Prostate gland (tissue), 2 donors: ENCODE data around the gene NTRK2. TPM values are rescaled to one million over a fixed set of nuclear protein-coding genes. Genes with fewer than 3 reads are reported as not detected.
A peak's percentile ranks its signal among the peaks of the same experiment; 100 is the strongest.

Experiments used
- DNase-seq: peaks from one replicate; pipeline ENCODE4 v3.0.0-alpha.2; 2019; ENCODE audit warnings: low spot score
- H3K27ac ChIP-seq, 2 donors: fragments of 200-600 bp; sonication (generic); 2 replicates each; pipeline ENCODE4 v1.5.1; 2017 to 2019
- H3K27me3 ChIP-seq: fragments of 200-600 bp; sonication (generic); replicated peaks from 2 replicates; pipeline ENCODE4 v1.5.1; 2019; ENCODE audit not compliant: insufficient read depth
- H3K36me3 ChIP-seq, 2 donors: fragments of 200-600 bp; sonication (generic); 1 replicate in 1 of 2; 2 replicates in 1 of 2; pipeline versions ENCODE4 v1.5.1 to v1.8.1; 2017 to 2019
- H3K4me1 ChIP-seq: fragments of 200-600 bp; sonication (generic); replicated peaks from 2 replicates; pipeline ENCODE4 v1.5.1; 2019
- H3K4me3 ChIP-seq, 2 donors: fragments of 200-600 bp; sonication (generic); 2 replicates each; pipeline ENCODE4 v1.5.1; 2017 to 2019
- H3K9me3 ChIP-seq: fragments of 200-600 bp; sonication (generic); 2 replicates; pipeline ENCODE4 v1.5.1; 2017
- CTCF ChIP-seq, 4 experiments: fragments of 200-600 bp in 2 of 4; fragments of 450-650 bp in 2 of 4; sonication (generic) in 2 of 4; IDR thresholded peaks; 1 replicate in 3 of 4; 2 replicates in 1 of 4; pipeline ENCODE4 v1.5.1; 2016 to 2019; ENCODE audit warnings: antibody characterized with exemption in 4 of 4, mild to moderate bottlenecking in 2 of 4, moderate library complexity in 2 of 4
- POLR2A ChIP-seq: fragments of 450-650 bp; IDR thresholded peaks from one replicate; pipeline ENCODE4 v1.6.1; 2016; ENCODE audit warnings: antibody characterized with exemption, mild to moderate bottlenecking
- POLR2AphosphoS5 ChIP-seq: sonication (generic); formaldehyde crosslinking; IDR thresholded peaks from one replicate; pipeline ENCODE4 v1.6.1; 2017; ENCODE audit warnings: antibody characterized with exemption
- WGBS: methylation state at CpG from one replicate; pipeline ENCODE4 v1.1.5; 2018; 5-methylcytosine and 5-hydroxymethylcytosine counted together
- intact Hi-C: fragments of 100-400 bp; cut with DNase I; formaldehyde crosslinking; loops from one replicate; pipeline ENCODE4 v1.14.2; 2022
- total RNA-seq, 2 donors: library from RNA; depleted of rRNA; stranded (reverse); fragments of >200 nt; gene quantifications; one replicate each; pipeline ENCODE4 v1.1.0, GENCODE V29; 2016

Gene NTRK2
- total RNA-seq, 2 donors from 2014 or later = 2.3 to 11.1 TPM

- Histone ChIP-seq H3K9me3 (no peaks in the 10 kb centered on the region), H3K27ac (no peak overlapping the region), H3K4me3 (no peak overlapping the region), H3K4me1 (no peaks in the 10 kb centered on the region), H3K36me3 (no peaks in the 10 kb centered on the region), H3K27me3 (no peaks in the 10 kb centered on the region)
- TF ChIP-seq POLR2A (no peak), POLR2AphosphoS5 (no peak), CTCF (IDR thresholded peaks at IDR 0.05) (no peak)
- intact Hi-C loops = loop anchor here (10.0 kb wide), 1 partner anchor 261 kb away; no protein-coding TSS in a partner anchor
- WGBS = 85% methylated on average over 3 of the region's 3 CpGs
- DNase-seq = no peak
These were observed 24.7 kb downstream of the NTRK2 start for GRCh38 chr9:84694248-84694647.

- no peak overlapping the region for H3K4me3 ChIP-seq
- WGBS = 94% methylated on average over 8 of the region's 8 CpGs
- no peaks in the 10 kb centered on the region for H3K9me3 ChIP-seq
- H3K36me3 ChIP-seq = no peaks in the 10 kb centered on the region
- no peak for DNase-seq
- no peak overlapping the region for H3K27ac ChIP-seq
- H3K4me1 ChIP-seq = no peaks in the 10 kb centered on the region
- H3K27me3 ChIP-seq = no peaks in the 10 kb centered on the region
- no peak for TF ChIP-seq POLR2A
- no peak for TF ChIP-seq CTCF (IDR thresholded peaks at IDR 0.05)
- intact Hi-C loops = loop anchor here (10.0 kb wide), 1 partner anchor 258 kb away; no protein-coding TSS in a partner anchor
These were observed 27.5 kb downstream of the NTRK2 start for GRCh38 chr9:84697042-84697441.

DNA sequence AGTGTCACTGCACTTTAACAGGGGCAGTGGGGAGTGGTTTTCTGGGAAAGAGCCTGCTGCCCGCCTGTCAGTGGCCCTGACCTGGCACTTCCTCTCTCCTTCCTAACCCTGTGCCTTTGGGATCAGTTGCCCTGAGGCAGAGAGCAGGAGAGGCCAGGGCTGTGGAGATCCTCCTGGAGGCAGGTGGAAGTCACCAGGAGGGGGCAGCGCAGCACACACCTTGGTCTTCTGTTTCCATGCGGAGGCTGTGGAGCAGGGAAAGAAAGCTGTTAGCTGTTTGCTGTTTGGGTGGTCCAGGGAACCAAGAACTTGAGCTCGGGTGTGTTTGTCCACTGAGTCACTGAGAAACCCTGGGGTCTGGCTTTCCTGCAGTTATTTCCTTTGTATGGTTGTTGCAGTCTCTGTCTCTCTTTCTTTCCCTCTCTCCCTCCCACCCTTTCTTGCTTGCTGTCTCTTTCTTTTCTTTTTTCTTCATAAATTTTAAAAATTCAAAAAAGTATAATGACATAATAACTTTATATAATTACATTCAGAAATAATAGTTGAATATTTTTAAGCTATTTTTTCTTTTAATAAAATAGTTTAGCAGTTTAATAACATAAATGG is 28.1 kb downstream of the NTRK2 start:
- intact Hi-C loops = loop anchor here (10.0 kb wide), 1 partner anchor 257 kb away; no protein-coding TSS in a partner anchor
- no peaks in the 10 kb centered on the region for H3K36me3 ChIP-seq
- 47% methylated on average over 4 of the region's 4 CpGs for WGBS
- TF ChIP-seq POLR2AphosphoS5 (no peak), POLR2A (no peak), CTCF (IDR thresholded peaks at IDR 0.05) (peak; percentile 39 to 76 (median 67))
- peak; percentile 53 for DNase-seq
- H3K27ac ChIP-seq = no peak overlapping the region
- no peaks in the 10 kb centered on the region for H3K4me1 ChIP-seq
- H3K27me3 ChIP-seq = no peaks in the 10 kb centered on the region
- no peak overlapping the region for H3K4me3 ChIP-seq
- H3K9me3 ChIP-seq = no peaks in the 10 kb centered on the region

- H3K27ac ChIP-seq = no peak overlapping the region
- H3K4me3 ChIP-seq = no peak overlapping the region
- intact Hi-C loops = loop anchor here (10.0 kb wide), 1 partner anchor 256 kb away; no protein-coding TSS in a partner anchor
- no peaks in the 10 kb centered on the region for H3K27me3 ChIP-seq
- WGBS = 86% methylated on average over 2 of the region's 2 CpGs
- TF ChIP-seq POLR2AphosphoS5 (no peak), POLR2A (no peak), CTCF (IDR thresholded peaks at IDR 0.05) (no peak)
- no peak for DNase-seq
- no peaks in the 10 kb centered on the region for H3K4me1 ChIP-seq
- no peaks in the 10 kb centered on the region for H3K9me3 ChIP-seq
- H3K36me3 ChIP-seq = no peaks in the 10 kb centered on the region
These were observed 28.8 kb downstream of the NTRK2 start for GRCh38 chr9:84698323-84698722.

- no peaks in the 10 kb centered on the region for H3K36me3 ChIP-seq
- H3K4me1 ChIP-seq = no peaks in the 10 kb centered on the region
- intact Hi-C loops = loop anchor here (10.0 kb wide), 1 partner anchor 255 kb away; no protein-coding TSS in a partner anchor
- no peak for DNase-seq
- H3K4me3 ChIP-seq = no peak overlapping the region
- 93% methylated on average over 1 of the region's 1 CpG for WGBS
- no peak for TF ChIP-seq POLR2AphosphoS5
- TF ChIP-seq POLR2A = no peak
- no peak for TF ChIP-seq CTCF (IDR thresholded peaks at IDR 0.05)
- H3K9me3 ChIP-seq = no peaks in the 10 kb centered on the region
- H3K27me3 ChIP-seq = no peaks in the 10 kb centered on the region
- H3K27ac ChIP-seq = no peak overlapping the region
These were observed 30.5 kb downstream of the NTRK2 start for GRCh38 chr9:84699984-84700383.
